DMS153 (cell line): ENCODE measurements around the gene ENTREP3.
"Not testable (repeated sequence)": the region's sequence is repeated elsewhere in the genome, so short reads cannot be mapped to it uniquely, and the experiment has no call there.

Experiments
- DNase-seq: peaks from one replicate; lab custom pipeline; 2025; lab: John Stamatoyannopoulos, UW

The ENTREP3 gene

GRCh38 chr1:155255243-155256007 is at the start of gene ENTREP3:
ENTREP3 (minus strand) TSS chr1:155255483; CDS start chr1:155254877, 606 bp downstream.
- DNase-seq: peak; percentile 79

DNA sequence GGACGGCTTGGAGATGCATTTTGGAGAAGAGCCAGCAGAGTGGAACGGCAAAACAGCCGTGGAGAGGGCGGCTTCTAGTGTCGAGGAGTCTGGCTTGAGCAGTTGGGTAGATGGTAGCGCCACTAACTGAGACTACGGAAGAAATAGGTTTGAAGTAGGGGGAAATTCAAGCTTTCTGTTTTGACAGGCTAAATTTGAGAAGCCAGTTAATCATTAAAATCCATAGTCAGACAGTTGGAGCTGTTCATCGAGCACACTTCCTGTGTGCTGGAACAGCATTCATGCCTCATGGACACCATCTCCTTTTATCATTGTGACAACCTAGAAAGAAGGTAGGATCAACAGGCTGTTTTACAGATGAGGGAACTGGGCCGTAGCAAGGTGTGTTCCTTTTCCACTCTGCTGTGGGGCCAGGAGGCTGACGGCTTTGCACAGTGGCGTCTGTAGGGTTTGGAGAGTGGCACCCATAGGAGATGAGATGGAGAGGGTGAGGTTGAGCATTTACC is 49.3 kb upstream of the ENTREP3 start:
- no peak for DNase-seq

GRCh38 chr1:155301342-155301841 is 46.1 kb upstream of the ENTREP3 start, which contains the start of gene PKLR:
PKLR (minus strand) TSS chr1:155301438; CDS start chr1:155301395, 43 bp downstream.
- no peak for DNase-seq

DNA sequence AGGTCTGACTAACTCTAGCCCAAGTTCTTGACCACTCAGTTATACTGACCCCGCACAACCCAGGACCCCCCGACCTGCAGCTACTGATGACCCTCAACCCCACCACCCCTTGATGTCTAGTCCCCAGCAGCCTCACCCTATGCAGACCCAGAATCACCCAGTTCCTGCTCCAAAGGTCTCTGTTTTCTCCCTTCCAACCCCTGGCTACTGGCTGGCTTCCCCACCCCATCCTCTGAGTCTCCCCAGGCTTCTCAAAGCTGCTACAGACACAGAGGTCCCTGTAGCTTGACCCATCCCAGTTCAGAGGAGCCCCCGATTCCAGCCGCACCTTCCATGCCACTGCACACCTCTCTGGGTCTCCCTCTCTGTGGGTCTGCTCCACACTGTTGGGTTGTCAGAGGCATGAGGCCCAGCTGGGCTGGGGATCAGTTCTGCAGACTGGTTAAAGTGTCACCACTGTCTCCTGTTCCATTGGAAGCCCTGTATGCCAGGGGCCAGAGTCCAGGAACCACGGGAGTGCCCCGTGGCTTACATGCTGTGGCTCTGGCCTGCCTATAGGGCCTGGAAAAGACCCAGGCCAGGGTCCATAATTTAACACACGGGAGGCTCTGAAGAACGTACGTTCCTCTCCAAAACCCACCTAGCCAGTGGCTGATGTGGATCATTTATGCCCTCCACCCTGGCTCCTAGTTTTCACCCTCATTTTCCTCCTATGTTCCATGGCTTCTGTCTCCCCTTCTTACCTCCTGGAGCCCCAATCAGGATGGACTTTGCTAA is 45.5 kb upstream of the ENTREP3 start:
- DNase-seq: no peak

DNA sequence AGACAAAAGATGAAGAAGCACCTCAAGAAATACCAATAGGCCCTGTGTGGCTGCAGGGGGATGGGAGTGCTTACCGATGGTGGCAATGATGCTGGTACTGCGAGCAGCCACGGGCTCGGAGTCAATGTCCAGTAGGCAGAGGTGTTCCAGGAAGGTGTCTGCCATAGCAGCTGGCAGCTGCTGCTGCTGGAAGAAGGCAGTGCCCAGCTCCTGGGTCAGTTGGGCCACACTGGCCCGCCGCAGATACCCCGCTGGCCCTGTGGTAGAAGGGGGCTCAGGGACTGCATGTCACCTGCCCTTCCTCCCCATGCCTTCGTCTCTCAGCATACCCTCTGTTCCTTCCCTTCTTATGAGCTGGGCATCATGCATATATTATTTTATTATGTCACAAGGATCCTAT is 44.7 kb upstream of the ENTREP3 start:
- DNase-seq: no peak

DNA sequence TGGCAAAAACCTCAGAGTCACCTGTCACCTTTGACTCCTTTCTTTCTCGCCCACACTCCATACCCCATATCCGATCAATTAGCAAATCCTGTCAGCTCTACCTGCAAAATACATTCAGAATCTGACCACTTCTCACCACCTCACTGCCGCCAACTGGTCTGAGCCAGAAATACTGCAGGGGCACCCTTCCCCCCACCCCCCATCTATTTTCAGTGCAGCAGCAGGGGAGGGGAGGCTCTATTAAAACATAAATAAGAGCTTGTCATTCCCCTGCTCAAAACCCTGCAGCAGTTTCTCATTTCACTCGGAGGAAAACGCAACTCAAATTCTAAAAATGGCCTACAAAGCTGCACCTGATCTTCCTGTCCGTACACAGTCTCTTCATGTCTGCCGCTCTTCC is 42.1 kb upstream of the ENTREP3 start:
- DNase-seq: no peak

GRCh38 chr1:155296661-155297060 is 41.4 kb upstream of the ENTREP3 start:
- DNase-seq: no peak

DNA sequence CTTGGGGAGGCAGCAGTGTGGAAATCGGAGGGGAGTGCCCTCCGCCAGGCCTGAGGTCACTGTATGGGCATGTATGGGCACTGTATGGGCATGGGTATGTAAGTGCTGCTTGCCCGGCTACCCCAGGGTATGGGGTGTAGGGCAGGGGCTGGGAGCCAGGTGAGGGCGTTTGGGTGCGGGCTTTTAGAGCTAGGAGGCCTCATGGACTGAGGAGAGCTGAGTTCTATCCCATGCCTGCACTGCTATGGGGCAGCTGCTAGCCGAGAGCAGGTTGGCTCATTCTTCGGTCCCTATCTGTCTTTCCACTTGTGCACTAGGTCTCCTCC is 40.6 kb upstream of the ENTREP3 start:
- no peak for DNase-seq

DNA sequence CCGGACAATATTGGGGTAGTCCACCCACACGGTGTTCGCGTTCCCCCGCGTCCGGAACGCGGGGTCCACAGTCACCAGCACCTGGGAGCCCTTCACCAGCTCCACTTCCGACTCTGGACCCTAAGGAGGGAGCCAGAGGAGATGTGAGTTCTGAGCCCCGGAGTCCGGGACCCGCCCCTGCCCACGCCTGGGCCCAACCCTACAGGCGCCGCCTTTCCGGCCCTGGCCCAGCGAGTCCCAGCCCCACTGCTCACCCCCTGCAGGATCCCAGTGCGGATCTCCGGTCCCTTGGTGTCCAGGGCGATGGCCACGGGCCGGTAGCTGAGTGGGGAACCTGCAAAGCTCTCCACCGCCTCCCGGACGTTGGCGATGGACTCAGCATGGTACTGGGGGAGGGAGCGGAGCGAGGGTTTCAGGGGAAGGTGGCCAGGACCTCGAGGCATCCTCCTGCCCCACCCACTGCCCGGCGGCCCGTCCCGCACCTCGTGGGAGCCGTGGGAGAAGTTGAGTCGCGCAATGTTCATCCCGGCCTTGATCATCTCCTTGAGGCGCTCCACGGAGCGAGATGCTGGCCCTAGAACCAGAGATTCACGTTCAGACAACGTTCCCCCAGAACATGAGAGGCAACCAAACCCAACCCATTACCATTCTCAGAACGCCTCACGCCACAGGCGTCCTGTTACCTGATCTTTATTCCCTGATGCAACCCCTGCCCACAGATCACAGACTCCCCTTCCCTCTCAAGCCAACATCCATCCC is 40.1 kb upstream of the ENTREP3 start:
- no peak for DNase-seq

- no peak for DNase-seq
Measured at GRCh38 chr1:155294520-155295182, 39.4 kb upstream of the ENTREP3 start.

- no peak for DNase-seq
Measured at GRCh38 chr1:155293086-155293749, 37.9 kb upstream of the ENTREP3 start.

GRCh38 chr1:155291006-155291405 is 35.7 kb upstream of the ENTREP3 start:
- not testable (repeated sequence) for DNase-seq

GRCh38 chr1:155287987-155288543 is 32.8 kb upstream of the ENTREP3 start:
- no peak for DNase-seq

- DNase-seq: no peak
Measured at GRCh38 chr1:155286544-155286943, 31.3 kb upstream of the ENTREP3 start.

DNA sequence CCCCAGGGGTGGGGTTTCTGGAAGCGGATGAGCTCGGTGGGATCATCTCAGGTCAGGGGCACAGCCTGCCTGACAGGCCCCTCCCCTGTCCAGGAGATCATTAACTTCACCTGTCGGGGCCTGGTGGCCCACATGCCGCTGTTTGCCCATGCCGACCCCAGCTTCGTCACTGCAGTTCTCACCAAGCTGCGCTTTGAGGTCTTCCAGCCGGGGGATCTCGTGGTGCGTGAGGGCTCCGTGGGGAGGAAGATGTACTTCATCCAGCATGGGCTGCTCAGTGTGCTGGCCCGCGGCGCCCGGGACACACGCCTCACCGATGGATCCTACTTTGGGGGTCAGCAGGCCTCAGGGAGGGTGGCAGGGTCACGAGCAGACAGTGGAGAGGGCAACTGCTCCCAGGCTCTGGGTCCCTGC is 30.4 kb upstream of the ENTREP3 start:
- DNase-seq: no peak

DNA sequence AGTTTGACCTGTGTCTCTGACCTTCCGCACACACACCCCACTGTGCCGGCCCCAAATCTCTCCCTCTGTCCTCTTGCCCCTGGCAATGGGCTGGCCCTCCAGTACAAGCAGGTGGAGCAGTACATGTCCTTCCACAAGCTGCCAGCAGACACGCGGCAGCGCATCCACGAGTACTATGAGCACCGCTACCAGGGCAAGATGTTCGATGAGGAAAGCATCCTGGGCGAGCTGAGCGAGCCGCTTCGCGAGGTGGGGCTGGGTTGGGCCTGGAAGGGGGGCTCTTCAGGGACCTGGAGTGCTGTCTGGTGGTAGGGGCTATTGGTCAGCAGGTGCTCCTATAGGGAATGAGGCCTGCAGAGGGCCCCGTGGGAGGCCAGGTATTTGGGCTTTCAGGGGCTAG is 29.8 kb upstream of the ENTREP3 start:
- no peak for DNase-seq

GRCh38 chr1:155284476-155284875 is 29.2 kb upstream of the ENTREP3 start:
- no peak for DNase-seq

- DNase-seq: no peak
Measured at GRCh38 chr1:155282488-155283091, 27.3 kb upstream of the ENTREP3 start.

DNA sequence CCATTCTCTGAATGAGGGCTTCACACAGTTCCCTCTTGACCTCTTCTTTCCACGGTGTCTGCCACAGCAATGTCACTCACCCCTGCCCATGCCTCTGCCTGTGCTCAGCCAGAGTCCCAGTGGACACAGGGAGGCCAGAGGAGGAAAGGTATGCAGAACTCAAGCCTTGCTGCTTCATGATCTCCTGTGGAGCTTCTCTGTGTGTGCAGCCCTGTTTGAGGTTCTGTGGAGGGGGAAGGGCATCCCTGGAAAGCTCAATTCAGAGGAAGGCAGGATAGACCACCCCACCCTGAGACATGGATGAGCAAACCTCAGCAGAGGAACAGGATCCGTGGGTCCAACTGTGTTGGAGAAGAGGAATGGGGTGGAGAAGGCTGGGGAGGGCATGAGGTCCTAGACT is 24.0 kb upstream of the ENTREP3 start:
- DNase-seq: no peak

DNA sequence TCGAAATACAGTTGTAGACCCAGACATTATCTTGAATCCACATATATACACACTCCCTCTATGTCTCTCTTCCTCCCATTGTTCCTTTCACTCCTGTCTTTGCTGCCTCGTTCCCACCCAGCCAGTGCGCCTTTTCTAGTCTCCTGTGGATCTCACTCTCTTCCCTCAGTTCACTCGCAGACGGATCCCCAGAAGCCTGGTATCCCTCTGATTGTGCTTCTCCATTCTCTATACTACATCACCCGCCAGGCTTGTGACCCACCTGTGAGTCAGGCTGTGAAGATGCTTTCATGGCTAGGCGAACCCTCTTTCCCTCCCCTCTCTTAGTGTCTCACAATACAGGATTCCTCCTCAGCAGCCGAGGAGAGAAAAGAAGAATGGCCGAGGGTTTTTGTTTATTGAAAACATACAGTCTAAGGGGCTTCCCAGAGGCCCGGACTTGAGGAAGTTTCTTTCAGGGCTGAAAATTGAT is 23.4 kb upstream of the ENTREP3 start:
- DNase-seq: no peak
